ENCODE measurements around the gene SYT17.

Gene SYT17

GRCh38 chr16:19210280-19210924 lies 42.4 kb downstream of the SYT17 start:
- H3K27ac Mint-ChIP-seq: no peak overlapping the region
- H3K36me3 Mint-ChIP-seq (ENCODE audit: low read depth): no peaks in the 10 kb centered on the region
- H3K9me3 Mint-ChIP-seq: peaks cover 5% of the 10 kb centered on the region
- no peaks in the 10 kb centered on the region for H3K27me3 Mint-ChIP-seq (ENCODE audit: low read depth)
- no peaks in the 10 kb centered on the region for H3K4me1 Mint-ChIP-seq (ENCODE audit: low read depth)
- H3K4me3 Mint-ChIP-seq: no peak overlapping the region

- H3K4me1 Mint-ChIP-seq (ENCODE audit: low read depth): no peaks in the 10 kb centered on the region
- no peaks in the 10 kb centered on the region for H3K36me3 Mint-ChIP-seq (ENCODE audit: low read depth)
- H3K27me3 Mint-ChIP-seq (ENCODE audit: low read depth): no peaks in the 10 kb centered on the region
- H3K4me3 Mint-ChIP-seq: no peak overlapping the region
- H3K9me3 Mint-ChIP-seq: peaks cover 5% of the 10 kb centered on the region
- no peak overlapping the region for H3K27ac Mint-ChIP-seq
Measured at GRCh38 chr16:19210968-19211367, 42.9 kb downstream of the SYT17 start.

- Mint-ChIP-seq H3K9me3 (peaks cover 5% of the 10 kb centered on the region), H3K36me3 (ENCODE audit: low read depth) (no peaks in the 10 kb centered on the region), H3K27ac (no peak overlapping the region), H3K4me3 (no peak overlapping the region), H3K4me1 (ENCODE audit: low read depth) (no peaks in the 10 kb centered on the region), H3K27me3 (ENCODE audit: low read depth) (no peaks in the 10 kb centered on the region)
Measured at GRCh38 chr16:19212059-19212458, 44.0 kb downstream of the SYT17 start.

- Mint-ChIP-seq H3K27ac (no peak overlapping the region), H3K27me3 (ENCODE audit: low read depth) (no peaks in the 10 kb centered on the region), H3K4me1 (ENCODE audit: low read depth) (no peaks in the 10 kb centered on the region), H3K4me3 (no peak overlapping the region), H3K36me3 (ENCODE audit: low read depth) (no peaks in the 10 kb centered on the region), H3K9me3 (peaks cover 5% of the 10 kb centered on the region)
Measured at GRCh38 chr16:19213885-19214284, 45.8 kb downstream of the SYT17 start.

- no peaks in the 10 kb centered on the region for H3K27me3 Mint-ChIP-seq (ENCODE audit: low read depth)
- no peak overlapping the region for H3K4me3 Mint-ChIP-seq
- H3K27ac Mint-ChIP-seq: no peak overlapping the region
- H3K4me1 Mint-ChIP-seq (ENCODE audit: low read depth): no peaks in the 10 kb centered on the region
- peaks cover 1% of the 10 kb centered on the region for H3K9me3 Mint-ChIP-seq
- no peaks in the 10 kb centered on the region for H3K36me3 Mint-ChIP-seq (ENCODE audit: low read depth)
Measured at GRCh38 chr16:19215705-19216104, 47.7 kb downstream of the SYT17 start.

GRCh38 chr16:19218581-19218980 lies 50.5 kb downstream of the SYT17 start:
- no peaks in the 10 kb centered on the region for H3K27me3 Mint-ChIP-seq (ENCODE audit: low read depth)
- H3K4me3 Mint-ChIP-seq: no peak overlapping the region
- H3K27ac Mint-ChIP-seq: no peak overlapping the region
- no peaks in the 10 kb centered on the region for H3K4me1 Mint-ChIP-seq (ENCODE audit: low read depth)
- no peaks in the 10 kb centered on the region for H3K9me3 Mint-ChIP-seq
- no peaks in the 10 kb centered on the region for H3K36me3 Mint-ChIP-seq (ENCODE audit: low read depth)

GRCh38 chr16:19219836-19220235 lies 51.8 kb downstream of the SYT17 start:
- Mint-ChIP-seq H3K36me3 (ENCODE audit: low read depth) (no peaks in the 10 kb centered on the region), H3K9me3 (no peaks in the 10 kb centered on the region), H3K4me1 (ENCODE audit: low read depth) (no peaks in the 10 kb centered on the region), H3K4me3 (no peak overlapping the region), H3K27me3 (ENCODE audit: low read depth) (no peaks in the 10 kb centered on the region), H3K27ac (no peak overlapping the region)

- Mint-ChIP-seq H3K9me3 (no peaks in the 10 kb centered on the region), H3K36me3 (ENCODE audit: low read depth) (no peaks in the 10 kb centered on the region), H3K27me3 (ENCODE audit: low read depth) (no peaks in the 10 kb centered on the region)
Measured at GRCh38 chr16:19223235-19224170, 55.5 kb downstream of the SYT17 start.

GRCh38 chr16:19225651-19226050 lies 57.6 kb downstream of the SYT17 start:
- H3K27me3 Mint-ChIP-seq (ENCODE audit: low read depth): no peaks in the 10 kb centered on the region
- no peak overlapping the region for H3K27ac Mint-ChIP-seq
- no peaks in the 10 kb centered on the region for H3K36me3 Mint-ChIP-seq (ENCODE audit: low read depth)
- H3K4me3 Mint-ChIP-seq: no peak overlapping the region
- no peaks in the 10 kb centered on the region for H3K4me1 Mint-ChIP-seq (ENCODE audit: low read depth)
- H3K9me3 Mint-ChIP-seq: no peaks in the 10 kb centered on the region

More at GRCh38 chr16:19223235-19224170, 55.5 kb downstream of the SYT17 start:
- Mint-ChIP-seq H3K4me3 (no peak overlapping the region), H3K27ac (no peak overlapping the region), H3K4me1 (ENCODE audit: low read depth) (no peaks in the 10 kb centered on the region)

GRCh38 chr16:19227643-19228042 lies 59.6 kb downstream of the SYT17 start:
- H3K27ac Mint-ChIP-seq: no peak overlapping the region
- H3K4me1 Mint-ChIP-seq (ENCODE audit: low read depth): no peaks in the 10 kb centered on the region
- H3K9me3 Mint-ChIP-seq: no peaks in the 10 kb centered on the region
- H3K4me3 Mint-ChIP-seq: no peak overlapping the region
- no peaks in the 10 kb centered on the region for H3K27me3 Mint-ChIP-seq (ENCODE audit: low read depth)
- no peaks in the 10 kb centered on the region for H3K36me3 Mint-ChIP-seq (ENCODE audit: low read depth)

- Mint-ChIP-seq H3K27me3 (ENCODE audit: low read depth) (no peaks in the 10 kb centered on the region), H3K4me3 (no peak overlapping the region), H3K27ac (no peak overlapping the region), H3K4me1 (ENCODE audit: low read depth) (no peaks in the 10 kb centered on the region), H3K9me3 (no peaks in the 10 kb centered on the region), H3K36me3 (ENCODE audit: low read depth) (no peaks in the 10 kb centered on the region)
Measured at GRCh38 chr16:19228052-19228451, 60.0 kb downstream of the SYT17 start.

GRCh38 chr16:19228575-19228974 lies 60.5 kb downstream of the SYT17 start:
- H3K27me3 Mint-ChIP-seq (ENCODE audit: low read depth): no peaks in the 10 kb centered on the region
- H3K27ac Mint-ChIP-seq: no peak overlapping the region
- no peaks in the 10 kb centered on the region for H3K36me3 Mint-ChIP-seq (ENCODE audit: low read depth)
- no peaks in the 10 kb centered on the region for H3K9me3 Mint-ChIP-seq
- H3K4me3 Mint-ChIP-seq: no peak overlapping the region
- no peaks in the 10 kb centered on the region for H3K4me1 Mint-ChIP-seq (ENCODE audit: low read depth)

- Mint-ChIP-seq H3K4me1 (ENCODE audit: low read depth) (no peaks in the 10 kb centered on the region), H3K27me3 (ENCODE audit: low read depth) (no peaks in the 10 kb centered on the region), H3K4me3 (no peak overlapping the region), H3K36me3 (ENCODE audit: low read depth) (peaks cover 2% of the 10 kb centered on the region), H3K27ac (no peak overlapping the region), H3K9me3 (peaks cover 12% of the 10 kb centered on the region)
Measured at GRCh38 chr16:19230575-19230974, 62.5 kb downstream of the SYT17 start.

- no peaks in the 10 kb centered on the region for H3K4me1 Mint-ChIP-seq (ENCODE audit: low read depth)
- no peak overlapping the region for H3K27ac Mint-ChIP-seq
- H3K4me3 Mint-ChIP-seq: no peak overlapping the region
- H3K9me3 Mint-ChIP-seq: peaks cover 17% of the 10 kb centered on the region
- no peaks in the 10 kb centered on the region for H3K27me3 Mint-ChIP-seq (ENCODE audit: low read depth)
- H3K36me3 Mint-ChIP-seq (ENCODE audit: low read depth): peaks cover 2% of the 10 kb centered on the region
Measured at GRCh38 chr16:19231881-19232280, 63.8 kb downstream of the SYT17 start.

GRCh38 chr16:19232988-19233387 lies 64.9 kb downstream of the SYT17 start:
- peaks cover 2% of the 10 kb centered on the region for H3K36me3 Mint-ChIP-seq (ENCODE audit: low read depth)
- no peak overlapping the region for H3K27ac Mint-ChIP-seq
- peaks cover 23% of the 10 kb centered on the region for H3K9me3 Mint-ChIP-seq
- H3K4me1 Mint-ChIP-seq (ENCODE audit: low read depth): no peaks in the 10 kb centered on the region
- no peaks in the 10 kb centered on the region for H3K27me3 Mint-ChIP-seq (ENCODE audit: low read depth)
- no peak overlapping the region for H3K4me3 Mint-ChIP-seq
